Stimulated activated naive B cell treated with anti-CD40 and anti-IgM and Interleukin-4, amounts not matched to agents 10 μg/mL and 1 μg/mL and 100 μg/mL, for 72 hours (primary cell): Measurements from ENCODE around the gene CHMP3.
"Not testable (repeated sequence)": the region's sequence is repeated elsewhere in the genome, so short reads cannot be mapped to it uniquely, and the experiment has no call there.

Experiments
- ATAC-seq, 2 donors: fragments of 150-1000 bp; cut with Tn5 transposase; replicated peaks; 2 replicates each; pipeline ENCODE4 v1.10.0; 2021; ENCODE audit warnings: moderate library complexity in 1 of 2
- DNase-seq: peaks from one replicate; pipeline ENCODE4 v3.0.0; 2021
- H3K27ac Mint-ChIP-seq: one replicate; pipeline ENCODE4 v1.8.0; 2022; ENCODE audit warnings: mild to moderate bottlenecking, mixed read lengths
- H3K27me3 Mint-ChIP-seq, 2 donors: one replicate each; pipeline ENCODE4 v1.8.0; 2022; ENCODE audit warnings: mixed read lengths in 2 of 2
- H3K36me3 Mint-ChIP-seq, 2 donors: one replicate each; pipeline ENCODE4 v1.8.0; 2022; ENCODE audit warnings: mixed read lengths in 2 of 2, mild to moderate bottlenecking in 1 of 2
- H3K4me1 Mint-ChIP-seq, 2 donors: one replicate each; pipeline ENCODE4 v1.8.0; 2022; ENCODE audit warnings: mixed read lengths in 2 of 2, mild to moderate bottlenecking in 1 of 2
- H3K4me3 Mint-ChIP-seq, 2 donors: one replicate each; pipeline ENCODE4 v1.8.0; 2022; ENCODE audit warnings: mild to moderate bottlenecking in 2 of 2, mixed read lengths in 2 of 2, moderate library complexity in 1 of 2
- H3K9me3 Mint-ChIP-seq, 2 donors: one replicate each; pipeline ENCODE4 v1.8.0; 2022; ENCODE audit warnings: mixed read lengths in 2 of 2, mild to moderate bottlenecking in 1 of 2

The CHMP3 gene

GRCh38 chr2:86562922-86563649 lies at the start of gene CHMP3:
Gene CHMP3, minus strand, starts transcription at chr2:86563443. Its CDS starts 95 bp downstream, at chr2:86563348.
- Mint-ChIP-seq H3K27ac (peak within 1 kb of the TSS; percentile 99), H3K36me3 (peaks cover 11 to 20% of the 10 kb centered on the region in 2 donors), H3K27me3 (no peaks in the 10 kb centered on the region), H3K9me3 (peaks cover 4 to 6% of the 10 kb centered on the region in 2 donors), H3K4me1 (peaks cover 23 to 25% of the 10 kb centered on the region in 2 donors), H3K4me3 (peak within 1 kb of the TSS; percentile 92 to 97)
- ATAC-seq (peak; percentile 94), DNase-seq (peak; percentile 99)

GRCh38 chr2:86610871-86611270 lies 47.6 kb upstream of the CHMP3 start:
- Mint-ChIP-seq H3K27ac (no peak overlapping the region), H3K36me3 (peaks cover 30 to 53% of the 10 kb centered on the region in 2 donors), H3K9me3 (no peaks in the 10 kb centered on the region), H3K4me3 (no peak overlapping the region), H3K4me1 (peaks cover 5 to 12% of the 10 kb centered on the region in 2 donors), H3K27me3 (no peaks in the 10 kb centered on the region)
- ATAC-seq (no peak), DNase-seq (no peak)

GRCh38 chr2:86608832-86609410 lies 45.7 kb upstream of the CHMP3 start:
- H3K9me3 Mint-ChIP-seq, result no peaks in the 10 kb centered on the region
- no peak for ATAC-seq
- no peak overlapping the region for H3K27ac Mint-ChIP-seq
- peaks cover 5 to 12% of the 10 kb centered on the region in 2 donors for H3K4me1 Mint-ChIP-seq
- no peaks in the 10 kb centered on the region for H3K27me3 Mint-ChIP-seq
- H3K36me3 Mint-ChIP-seq, result peaks cover 31 to 57% of the 10 kb centered on the region in 2 donors
- DNase-seq, result no peak
- no peak overlapping the region for H3K4me3 Mint-ChIP-seq

- H3K9me3 Mint-ChIP-seq, result no peaks in the 10 kb centered on the region
- ATAC-seq (no peak), DNase-seq (no peak)
- no peak overlapping the region for H3K27ac Mint-ChIP-seq
- no peak overlapping the region for H3K4me3 Mint-ChIP-seq
- peaks cover 21 to 37% of the 10 kb centered on the region in 2 donors for H3K36me3 Mint-ChIP-seq
- peaks cover 3 to 4% of the 10 kb centered on the region in 2 donors for H3K4me1 Mint-ChIP-seq
- no peaks in the 10 kb centered on the region for H3K27me3 Mint-ChIP-seq
These were observed 40.7 kb upstream of the CHMP3 start for GRCh38 chr2:86603905-86604304.

- Mint-ChIP-seq H3K9me3 (no peaks in the 10 kb centered on the region), H3K4me1 (no peaks in the 10 kb centered on the region), H3K36me3 (peaks cover 7 to 8% of the 10 kb centered on the region in 2 donors), H3K27ac (no peak overlapping the region), H3K27me3 (no peaks in the 10 kb centered on the region), H3K4me3 (no peak overlapping the region)
- no peak for ATAC-seq
- no peak for DNase-seq
These were observed 35.7 kb upstream of the CHMP3 start for GRCh38 chr2:86598966-86599365.

GRCh38 chr2:86596118-86596517 lies 32.9 kb upstream of the CHMP3 start:
- Mint-ChIP-seq H3K27ac (no peak overlapping the region), H3K27me3 (no peaks in the 10 kb centered on the region), H3K9me3 (no peaks in the 10 kb centered on the region), H3K4me1 (no peaks in the 10 kb centered on the region), H3K4me3 (no peak overlapping the region), H3K36me3 (no peaks in the 10 kb centered on the region)
- DNase-seq, result no peak
- no peak for ATAC-seq

GRCh38 chr2:86593266-86593665 lies 30.0 kb upstream of the CHMP3 start:
- DNase-seq (no peak), ATAC-seq (no peak)
- Mint-ChIP-seq H3K36me3 (peaks cover 0 to 3% of the 10 kb centered on the region in 2 donors), H3K4me1 (no peaks in the 10 kb centered on the region), H3K4me3 (no peak overlapping the region), H3K9me3 (peaks cover 3% of the 10 kb centered on the region in 2 donors), H3K27me3 (no peaks in the 10 kb centered on the region), H3K27ac (no peak overlapping the region)

- no peak overlapping the region for H3K27ac Mint-ChIP-seq
- ATAC-seq, result no peak
These were observed 29.4 kb upstream of the CHMP3 start for GRCh38 chr2:86592547-86593230.

GRCh38 chr2:86589701-86590100 lies 26.5 kb upstream of the CHMP3 start:
- H3K4me3 Mint-ChIP-seq, H3K4me1 Mint-ChIP-seq, H3K9me3 Mint-ChIP-seq, ATAC-seq, DNase-seq, H3K36me3 Mint-ChIP-seq, H3K27ac Mint-ChIP-seq, H3K27me3 Mint-ChIP-seq: not testable (repeated sequence)

More at GRCh38 chr2:86592547-86593230, 29.4 kb upstream of the CHMP3 start:
- Mint-ChIP-seq H3K36me3 (peaks cover 0 to 3% of the 10 kb centered on the region in 2 donors), H3K27me3 (no peaks in the 10 kb centered on the region), H3K9me3 (peaks cover 3% of the 10 kb centered on the region in 2 donors), H3K4me3 (no peak overlapping the region), H3K4me1 (no peaks in the 10 kb centered on the region)
- no peak for DNase-seq

- ATAC-seq (peak; percentile 46 to 57), DNase-seq (no peak)
- no peak overlapping the region for H3K27ac Mint-ChIP-seq
These were observed 21.1 kb upstream of the CHMP3 start for GRCh38 chr2:86584151-86584913.

GRCh38 chr2:86580560-86580959 lies 17.3 kb upstream of the CHMP3 start:
- H3K27me3 Mint-ChIP-seq, result no peaks in the 10 kb centered on the region
- ATAC-seq, result no peak
- H3K27ac Mint-ChIP-seq, result no peak overlapping the region
- peaks cover 0 to 4% of the 10 kb centered on the region in 2 donors for H3K9me3 Mint-ChIP-seq
- no peak overlapping the region for H3K4me3 Mint-ChIP-seq
- no peak for DNase-seq
- peaks cover 0 to 2% of the 10 kb centered on the region in 2 donors for H3K36me3 Mint-ChIP-seq
- H3K4me1 Mint-ChIP-seq, result peaks cover 3 to 7% of the 10 kb centered on the region in 2 donors

More at GRCh38 chr2:86584151-86584913, 21.1 kb upstream of the CHMP3 start:
- Mint-ChIP-seq H3K9me3 (peaks cover under 1 to 2% of the 10 kb centered on the region in 2 donors), H3K4me1 (peaks cover 3 to 7% of the 10 kb centered on the region in 2 donors), H3K36me3 (no peaks in the 10 kb centered on the region), H3K27me3 (peaks cover 0 to 5% of the 10 kb centered on the region in 2 donors), H3K4me3 (no peak overlapping the region)

- DNase-seq (no peak), ATAC-seq (no peak)
- peaks cover 0 to 4% of the 10 kb centered on the region in 2 donors for H3K9me3 Mint-ChIP-seq
- H3K4me1 Mint-ChIP-seq, result no peaks in the 10 kb centered on the region
- peaks cover 0 to 2% of the 10 kb centered on the region in 2 donors for H3K36me3 Mint-ChIP-seq
- H3K27me3 Mint-ChIP-seq, result no peaks in the 10 kb centered on the region
- H3K27ac Mint-ChIP-seq, result no peak overlapping the region
- no peak overlapping the region for H3K4me3 Mint-ChIP-seq
These were observed 14.7 kb upstream of the CHMP3 start for GRCh38 chr2:86577817-86578456.

GRCh38 chr2:86570059-86570458 lies 6.8 kb upstream of the CHMP3 start:
- ATAC-seq (no peak), DNase-seq (no peak)
- Mint-ChIP-seq H3K27ac (no peak overlapping the region), H3K36me3 (no peaks in the 10 kb centered on the region), H3K27me3 (no peaks in the 10 kb centered on the region), H3K9me3 (no peaks in the 10 kb centered on the region), H3K4me3 (no peak overlapping the region), H3K4me1 (no peaks in the 10 kb centered on the region)

- DNase-seq (no peak), ATAC-seq (no peak)
- Mint-ChIP-seq H3K4me3 (no peak overlapping the region), H3K36me3 (peaks cover 2 to 15% of the 10 kb centered on the region in 2 donors), H3K27ac (no peak overlapping the region), H3K9me3 (peaks cover 4 to 5% of the 10 kb centered on the region in 2 donors), H3K4me1 (peaks cover 14 to 18% of the 10 kb centered on the region in 2 donors), H3K27me3 (no peaks in the 10 kb centered on the region)
These were observed 3.6 kb upstream of the CHMP3 start for GRCh38 chr2:86566821-86567190.
